OCI-LY3 (cell line): Measurements from ENCODE around the gene NAA30.

Experiments
- H2AFZ ChIP-seq: fragments of 200-600, 300-600 bp; shearing (Covaris generic); 2 replicates; pipeline ENCODE4 v1.6.0; 2014; ENCODE audit warnings: antibody characterized with exemption, low read depth, low read length
- H3K27ac ChIP-seq: fragments of 200-600, 300-600 bp; sonication (generic); 2 replicates; pipeline ENCODE4 v1.5.1; 2014; ENCODE audit warnings: mild to moderate bottlenecking, low read length, moderate library complexity, mixed read lengths
- H3K27me3 ChIP-seq: fragments of 200-600, 300-600 bp; sonication (generic); 2 replicates; pipeline ENCODE4 v1.6.1; 2014; ENCODE audit warnings: low read depth, low read length, mixed read lengths
- H3K36me3 ChIP-seq: fragments of 200-600, 300-600 bp; sonication (generic); replicated peaks from 2 replicates; pipeline ENCODE3; 2014; ENCODE audit warnings: low read depth, low read length, mixed read lengths
- H3K4me1 ChIP-seq: fragments of 300-600, 200-600 bp; sonication (generic); 2 replicates; pipeline ENCODE4 v1.6.1; 2014; ENCODE audit warnings: low read length, mixed read lengths
- H3K4me2 ChIP-seq: fragments of 200-600, 300-600 bp; sonication (generic); 2 replicates; pipeline ENCODE4 v1.6.1; 2014; ENCODE audit warnings: low read length, mixed read lengths
- H3K4me3 ChIP-seq: fragments of 300-600, 200-600 bp; sonication (generic); 2 replicates; pipeline ENCODE4 v1.5.1; 2014; ENCODE audit warnings: antibody characterized with exemption, mild to moderate bottlenecking, low read length, moderate library complexity
- H3K79me2 ChIP-seq: fragments of 300-600, 200-600 bp; shearing (Covaris generic); 2 replicates; pipeline ENCODE4 v1.6.1; 2014; ENCODE audit warnings: mild to moderate bottlenecking, low read length, mixed read lengths
- H3K9ac ChIP-seq: fragments of 300-600, 200-600 bp; shearing (Covaris generic); 2 replicates; pipeline ENCODE4 v1.6.0; 2014; ENCODE audit warnings: mild to moderate bottlenecking, low read length, moderate library complexity
- H3K9me3 ChIP-seq: fragments of 200-600, 300-600 bp; shearing (Covaris generic); 2 replicates; pipeline ENCODE4 v1.6.1; 2014; ENCODE audit warnings: low read length, mixed read lengths; ENCODE audit not compliant: insufficient read depth
- H4K20me1 ChIP-seq: fragments of 200-600, 300-600 bp; sonication (generic); 2 replicates; pipeline ENCODE4 v1.6.1; 2016; ENCODE audit warnings: low read length, mixed read lengths; ENCODE audit not compliant: insufficient read depth
- CTCF ChIP-seq: fragments of 200-600, 300-600 bp; sonication (generic); IDR thresholded peaks from 2 replicates; pipeline ENCODE4 v1.5.1; 2014; ENCODE audit warnings: antibody characterized with exemption, low read length, low read depth
- EZH2phosphoT487 ChIP-seq: fragments of 200-600 bp; shearing (Covaris generic); IDR thresholded peaks from 2 replicates; pipeline ENCODE4 v1.6.1; 2018; ENCODE audit warnings: antibody characterized with exemption, mixed run types, low read depth

NAA30 gene

GRCh38 chr14:57420033-57420432 is 29.6 kb downstream of the NAA30 start:
- no peak for TF ChIP-seq EZH2phosphoT487
- no peak for TF ChIP-seq CTCF
- no peaks in the 10 kb centered on the region for H3K9me3 ChIP-seq
- no peaks in the 10 kb centered on the region for H3K79me2 ChIP-seq
- no peaks in the 10 kb centered on the region for H4K20me1 ChIP-seq
- H3K36me3 ChIP-seq: no peaks in the 10 kb centered on the region
- H3K9ac ChIP-seq: no peak overlapping the region
- no peak overlapping the region for H3K4me3 ChIP-seq
- no peak overlapping the region for H2AFZ ChIP-seq
- no peaks in the 10 kb centered on the region for H3K27me3 ChIP-seq
- no peak overlapping the region for H3K4me2 ChIP-seq
- H3K27ac ChIP-seq: no peak overlapping the region
- H3K4me1 ChIP-seq: no peaks in the 10 kb centered on the region

- H3K4me3 ChIP-seq: no peak overlapping the region
- no peaks in the 10 kb centered on the region for H3K36me3 ChIP-seq
- no peak overlapping the region for H3K9ac ChIP-seq
- H4K20me1 ChIP-seq: no peaks in the 10 kb centered on the region
- H2AFZ ChIP-seq: no peak overlapping the region
- no peaks in the 10 kb centered on the region for H3K9me3 ChIP-seq
- TF ChIP-seq CTCF (no peak), EZH2phosphoT487 (no peak)
- no peaks in the 10 kb centered on the region for H3K27me3 ChIP-seq
- H3K79me2 ChIP-seq: no peaks in the 10 kb centered on the region
- no peak overlapping the region for H3K4me2 ChIP-seq
- no peak overlapping the region for H3K27ac ChIP-seq
- H3K4me1 ChIP-seq: no peaks in the 10 kb centered on the region
These were observed 30.6 kb downstream of the NAA30 start for GRCh38 chr14:57420986-57421385.

DNA sequence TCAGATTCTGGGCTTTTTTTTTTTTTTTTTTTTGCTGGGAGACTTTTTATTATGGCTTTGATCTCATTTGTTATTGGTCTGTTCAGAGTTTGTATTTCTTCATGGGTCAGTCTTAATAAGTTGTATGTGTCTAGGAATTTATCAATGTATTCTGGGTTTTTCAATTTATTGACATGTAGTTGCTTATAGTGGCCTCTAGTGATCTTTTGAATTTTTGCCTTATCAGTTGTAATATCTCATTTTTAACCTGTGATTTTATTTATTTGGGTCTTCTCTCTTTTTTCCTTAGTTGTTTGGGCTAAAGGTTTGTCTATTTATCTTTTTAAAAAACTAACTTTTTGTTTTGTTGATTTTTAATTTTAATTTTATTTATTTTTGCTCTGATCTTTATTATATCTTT is 45.5 kb downstream of the NAA30 start:
- no peaks in the 10 kb centered on the region for H3K36me3 ChIP-seq
- no peak overlapping the region for H3K4me2 ChIP-seq
- no peak overlapping the region for H3K4me3 ChIP-seq
- no peak overlapping the region for H3K27ac ChIP-seq
- H4K20me1 ChIP-seq: no peaks in the 10 kb centered on the region
- no peak overlapping the region for H2AFZ ChIP-seq
- H3K79me2 ChIP-seq: no peaks in the 10 kb centered on the region
- no peaks in the 10 kb centered on the region for H3K27me3 ChIP-seq
- H3K4me1 ChIP-seq: no peaks in the 10 kb centered on the region
- no peaks in the 10 kb centered on the region for H3K9me3 ChIP-seq
- H3K9ac ChIP-seq: no peak overlapping the region
- TF ChIP-seq EZH2phosphoT487 (no peak), CTCF (no peak)

GRCh38 chr14:57461777-57462320 is 71.5 kb downstream of the NAA30 start:
- no peak overlapping the region for H3K4me3 ChIP-seq
- TF ChIP-seq CTCF (no peak), EZH2phosphoT487 (no peak)
- H3K4me2 ChIP-seq: no peak overlapping the region
- H3K79me2 ChIP-seq: no peaks in the 10 kb centered on the region
- no peaks in the 10 kb centered on the region for H3K36me3 ChIP-seq
- H2AFZ ChIP-seq: no peak overlapping the region
- no peaks in the 10 kb centered on the region for H3K9me3 ChIP-seq
- no peaks in the 10 kb centered on the region for H3K4me1 ChIP-seq
- H3K9ac ChIP-seq: no peak overlapping the region
- no peaks in the 10 kb centered on the region for H3K27me3 ChIP-seq
- no peaks in the 10 kb centered on the region for H4K20me1 ChIP-seq
- H3K27ac ChIP-seq: no peak overlapping the region
